Measurements from ENCODE around the gene ARF6. TPM values are rescaled to one million over a fixed set of nuclear protein-coding genes. Genes with fewer than 3 reads are reported as not detected.

The ARF6 gene
- 100 to 1,000 TPM; 134 to 135 TPM for total RNA-seq

GRCh38 chr14:49892636-49893308 lies at the start of gene ARF6:
Gene ARF6, plus strand, starts transcription at chr14:49893082. Its CDS starts 655 bp downstream, at chr14:49893737.
- peaks cover 18% of the 10 kb centered on the region for H3K4me1 Mint-ChIP-seq
- peaks cover 59% of the 10 kb centered on the region for H3K36me3 Mint-ChIP-seq
- H3K9me3 Mint-ChIP-seq = no peaks in the 10 kb centered on the region
- peak within 1 kb of the TSS; percentile 97 for H3K4me3 Mint-ChIP-seq
- H3K27me3 Mint-ChIP-seq = no peaks in the 10 kb centered on the region
- peak; percentile 98 for DNase-seq
- H3K27ac Mint-ChIP-seq = peak within 1 kb of the TSS; percentile 98

- DNase-seq = no peak
- no peaks in the 10 kb centered on the region for H3K27me3 Mint-ChIP-seq
- H3K27ac Mint-ChIP-seq = no peak overlapping the region
- peaks cover 29% of the 10 kb centered on the region for H3K36me3 Mint-ChIP-seq
- peaks cover 35% of the 10 kb centered on the region for H3K4me1 Mint-ChIP-seq
- H3K4me3 Mint-ChIP-seq = no peak overlapping the region
- H3K9me3 Mint-ChIP-seq = no peaks in the 10 kb centered on the region
Observed at GRCh38 chr14:49849213-49849847, 43.6 kb upstream of the ARF6 start.

GRCh38 chr14:49851813-49852212 lies 41.1 kb upstream of the ARF6 start:
- DNase-seq = no peak
- Mint-ChIP-seq H3K27ac (peak overlapping the region; percentile 96), H3K27me3 (no peaks in the 10 kb centered on the region), H3K9me3 (no peaks in the 10 kb centered on the region), H3K4me1 (peaks cover 33% of the 10 kb centered on the region), H3K36me3 (peaks cover 17% of the 10 kb centered on the region), H3K4me3 (peak overlapping the region; percentile 96)

GRCh38 chr14:49852301-49853157 lies 40.4 kb upstream of the ARF6 start, which contains the start of gene NEMF:
Gene NEMF, minus strand, starts transcription at chr14:49852788. Its CDS starts 35 bp downstream, at chr14:49852753.
- peak; percentile 77 for DNase-seq
- H3K4me3 Mint-ChIP-seq = peak within 1 kb of the TSS; percentile 96
- H3K36me3 Mint-ChIP-seq = peaks cover 17% of the 10 kb centered on the region
- no peaks in the 10 kb centered on the region for H3K9me3 Mint-ChIP-seq
- peaks cover 34% of the 10 kb centered on the region for H3K4me1 Mint-ChIP-seq
- H3K27ac Mint-ChIP-seq = peak within 1 kb of the TSS; percentile 96
- no peaks in the 10 kb centered on the region for H3K27me3 Mint-ChIP-seq

- no peak for DNase-seq
- H3K9me3 Mint-ChIP-seq = no peaks in the 10 kb centered on the region
- H3K4me1 Mint-ChIP-seq = peaks cover 35% of the 10 kb centered on the region
- H3K27me3 Mint-ChIP-seq = no peaks in the 10 kb centered on the region
- H3K36me3 Mint-ChIP-seq = peaks cover 16% of the 10 kb centered on the region
- H3K27ac Mint-ChIP-seq = peak overlapping the region; percentile 96
- peak overlapping the region; percentile 96 for H3K4me3 Mint-ChIP-seq
Observed at GRCh38 chr14:49853158-49853477, 39.8 kb upstream of the ARF6 start.

GRCh38 chr14:49853572-49854375 lies 39.1 kb upstream of the ARF6 start:
- Mint-ChIP-seq H3K9me3 (no peaks in the 10 kb centered on the region), H3K27me3 (no peaks in the 10 kb centered on the region), H3K36me3 (peaks cover 16% of the 10 kb centered on the region), H3K4me3 (peak overlapping the region; percentile 96), H3K4me1 (peaks cover 35% of the 10 kb centered on the region), H3K27ac (peak overlapping the region; percentile 63)
- peak; percentile 66 for DNase-seq

- peaks cover 29% of the 10 kb centered on the region for H3K4me1 Mint-ChIP-seq
Observed at GRCh38 chr14:49857427-49858003, 35.4 kb upstream of the ARF6 start.

GRCh38 chr14:49858383-49858782 lies 34.5 kb upstream of the ARF6 start:
- H3K4me1 Mint-ChIP-seq = peaks cover 27% of the 10 kb centered on the region
- no peak overlapping the region for H3K4me3 Mint-ChIP-seq
- H3K27me3 Mint-ChIP-seq = peaks cover 7% of the 10 kb centered on the region
- H3K9me3 Mint-ChIP-seq = no peaks in the 10 kb centered on the region
- no peak overlapping the region for H3K27ac Mint-ChIP-seq
- no peak for DNase-seq
- H3K36me3 Mint-ChIP-seq = peaks cover 2% of the 10 kb centered on the region

More at GRCh38 chr14:49857427-49858003, 35.4 kb upstream of the ARF6 start:
- peak overlapping the region; percentile 12 for H3K27ac Mint-ChIP-seq
- no peak overlapping the region for H3K4me3 Mint-ChIP-seq
- no peaks in the 10 kb centered on the region for H3K9me3 Mint-ChIP-seq
- no peaks in the 10 kb centered on the region for H3K36me3 Mint-ChIP-seq
- DNase-seq = no peak
- H3K27me3 Mint-ChIP-seq = peaks cover 4% of the 10 kb centered on the region

- DNase-seq = no peak
- Mint-ChIP-seq H3K4me3 (no peak overlapping the region), H3K9me3 (no peaks in the 10 kb centered on the region), H3K27ac (no peak overlapping the region), H3K27me3 (peaks cover 7% of the 10 kb centered on the region), H3K36me3 (peaks cover 2% of the 10 kb centered on the region), H3K4me1 (peaks cover 23% of the 10 kb centered on the region)
Observed at GRCh38 chr14:49860988-49861698, 31.7 kb upstream of the ARF6 start.

- H3K9me3 Mint-ChIP-seq = no peaks in the 10 kb centered on the region
- no peak overlapping the region for H3K4me3 Mint-ChIP-seq
- H3K36me3 Mint-ChIP-seq = peaks cover 2% of the 10 kb centered on the region
- H3K4me1 Mint-ChIP-seq = peaks cover 23% of the 10 kb centered on the region
- peak; percentile 62 for DNase-seq
- peaks cover 7% of the 10 kb centered on the region for H3K27me3 Mint-ChIP-seq
- H3K27ac Mint-ChIP-seq = no peak overlapping the region
Observed at GRCh38 chr14:49861699-49862088, 31.2 kb upstream of the ARF6 start.

GRCh38 chr14:49862089-49862673 lies 30.7 kb upstream of the ARF6 start:
- peaks cover 2% of the 10 kb centered on the region for H3K36me3 Mint-ChIP-seq
- H3K4me3 Mint-ChIP-seq = no peak overlapping the region
- no peak overlapping the region for H3K27ac Mint-ChIP-seq
- peak; percentile 78 for DNase-seq
- H3K4me1 Mint-ChIP-seq = peaks cover 23% of the 10 kb centered on the region
- no peaks in the 10 kb centered on the region for H3K9me3 Mint-ChIP-seq
- H3K27me3 Mint-ChIP-seq = peaks cover 7% of the 10 kb centered on the region

GRCh38 chr14:49863487-49864281 lies 29.2 kb upstream of the ARF6 start:
- peaks cover 24% of the 10 kb centered on the region for H3K4me1 Mint-ChIP-seq
- H3K27me3 Mint-ChIP-seq = peaks cover 7% of the 10 kb centered on the region
- peaks cover 2% of the 10 kb centered on the region for H3K36me3 Mint-ChIP-seq
- no peaks in the 10 kb centered on the region for H3K9me3 Mint-ChIP-seq
- no peak for DNase-seq
- H3K4me3 Mint-ChIP-seq = no peak overlapping the region
- no peak overlapping the region for H3K27ac Mint-ChIP-seq

- H3K4me3 Mint-ChIP-seq = no peak overlapping the region
- H3K27me3 Mint-ChIP-seq = peaks cover 7% of the 10 kb centered on the region
- DNase-seq = peak; percentile 77
- H3K4me1 Mint-ChIP-seq = peaks cover 35% of the 10 kb centered on the region
- H3K36me3 Mint-ChIP-seq = peaks cover 2% of the 10 kb centered on the region
- H3K27ac Mint-ChIP-seq = no peak overlapping the region
- H3K9me3 Mint-ChIP-seq = no peaks in the 10 kb centered on the region
Observed at GRCh38 chr14:49865431-49865859, 27.4 kb upstream of the ARF6 start.
